Measurements from ENCODE around the gene SRGAP1. TPM values are rescaled to one million over a fixed set of nuclear protein-coding genes. Genes with fewer than 3 reads are reported as not detected.

The SRGAP1 gene
- total and polyA plus RNA-seq, 2 experiments from 2014 or later: 9.2 to 10.8 TPM

DNA sequence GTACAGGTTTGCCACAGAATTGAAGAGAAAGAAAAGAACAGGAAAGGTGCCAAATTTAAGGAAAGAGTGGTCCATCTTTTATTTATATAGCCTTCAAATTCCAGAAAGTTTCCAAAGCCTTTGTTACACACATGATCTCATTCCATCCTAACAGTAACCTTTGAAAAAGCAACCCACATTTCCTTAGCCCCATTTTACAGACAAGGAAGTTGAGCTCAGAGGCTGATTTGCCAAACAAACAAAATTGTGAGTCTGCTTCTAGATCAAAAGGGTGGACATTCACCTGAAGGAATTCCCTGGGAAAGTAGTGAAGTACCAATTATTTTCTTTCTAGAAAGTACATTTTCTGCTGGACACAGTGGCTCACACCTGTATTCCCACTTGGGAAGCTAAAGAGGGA lies 345.6 kb downstream of the SRGAP1 start:
- DNase-seq (ENCODE audit: low spot score): no peak
- Histone ChIP-seq H3K27ac (no peak overlapping the region), H4K20me1 (ENCODE audit: insufficient read depth, poor library complexity, severe bottlenecking) (no peaks in the 10 kb centered on the region), H3K9me3 (ENCODE audit: low read depth) (no peaks in the 10 kb centered on the region), H3K4me1 (ENCODE audit: insufficient read depth) (no peaks in the 10 kb centered on the region), H2AFZ (no peak overlapping the region), H3K4me2 (no peak overlapping the region), H3K27me3 (no peaks in the 10 kb centered on the region), H3K79me2 (no peaks in the 10 kb centered on the region), H3K4me3 (no peak overlapping the region), H3K9me2 (replicated peaks; ENCODE audit: insufficient read depth) (no peaks in the 10 kb centered on the region), H3K36me3 (replicated peaks; ENCODE audit: insufficient read depth, low read depth) (no peaks in the 10 kb centered on the region)
- TF ChIP-seq, protein P1, sequence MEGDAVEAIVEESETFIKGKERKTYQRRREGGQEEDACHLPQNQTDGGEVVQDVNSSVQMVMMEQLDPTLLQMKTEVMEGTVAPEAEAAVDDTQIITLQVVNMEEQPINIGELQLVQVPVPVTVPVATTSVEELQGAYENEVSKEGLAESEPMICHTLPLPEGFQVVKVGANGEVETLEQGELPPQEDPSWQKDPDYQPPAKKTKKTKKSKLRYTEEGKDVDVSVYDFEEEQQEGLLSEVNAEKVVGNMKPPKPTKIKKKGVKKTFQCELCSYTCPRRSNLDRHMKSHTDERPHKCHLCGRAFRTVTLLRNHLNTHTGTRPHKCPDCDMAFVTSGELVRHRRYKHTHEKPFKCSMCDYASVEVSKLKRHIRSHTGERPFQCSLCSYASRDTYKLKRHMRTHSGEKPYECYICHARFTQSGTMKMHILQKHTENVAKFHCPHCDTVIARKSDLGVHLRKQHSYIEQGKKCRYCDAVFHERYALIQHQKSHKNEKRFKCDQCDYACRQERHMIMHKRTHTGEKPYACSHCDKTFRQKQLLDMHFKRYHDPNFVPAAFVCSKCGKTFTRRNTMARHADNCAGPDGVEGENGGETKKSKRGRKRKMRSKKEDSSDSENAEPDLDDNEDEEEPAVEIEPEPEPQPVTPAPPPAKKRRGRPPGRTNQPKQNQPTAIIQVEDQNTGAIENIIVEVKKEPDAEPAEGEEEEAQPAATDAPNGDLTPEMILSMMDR (IDR thresholded peaks at IDR 0.05; ENCODE audit: poor library complexity): no peak
- TF ChIP-seq EZH2phosphoT487 (IDR thresholded peaks at IDR 0.05; ENCODE audit: low read depth, severe bottlenecking, unreplicated experiment): no peak
- TF ChIP-seq EZH2 (IDR thresholded peaks at IDR 0.05; ENCODE audit: borderline replicate concordance): no peak

DNA sequence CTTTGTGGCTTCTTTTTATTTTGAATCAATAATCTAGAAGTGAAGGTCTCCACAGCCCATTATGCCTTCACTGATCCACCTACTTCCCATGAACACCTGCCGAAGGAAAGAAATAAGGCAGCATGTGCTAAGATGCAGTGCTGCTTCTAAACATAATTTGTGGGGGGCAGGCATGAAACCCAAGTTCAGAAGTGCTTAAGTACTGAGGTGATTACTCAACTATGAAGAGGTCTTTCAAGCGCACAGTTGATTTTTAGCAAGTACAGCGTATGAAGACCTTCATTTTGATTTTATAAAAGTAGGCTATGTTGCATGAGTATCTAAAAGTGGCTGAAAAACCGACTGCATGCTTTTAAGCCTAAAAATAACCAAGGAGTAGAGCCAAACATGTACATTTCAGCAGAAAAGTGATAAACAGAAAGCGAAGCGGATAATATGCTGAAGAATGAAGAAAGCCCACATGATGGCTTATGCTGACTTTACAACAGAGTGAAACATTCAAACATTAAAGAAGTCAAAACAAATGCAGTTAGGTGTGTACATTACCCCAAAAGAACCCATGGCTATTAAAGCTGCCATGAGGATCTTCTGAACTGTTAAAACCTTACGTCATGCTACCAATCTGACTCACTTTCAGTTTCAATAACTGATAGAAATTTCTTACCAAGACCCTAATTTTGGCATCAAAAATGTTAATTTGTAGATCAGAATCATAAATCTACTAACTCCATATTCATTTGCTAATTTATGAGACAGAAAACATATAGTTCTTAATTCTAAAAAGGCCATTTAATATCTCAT lies 348.3 kb downstream of the SRGAP1 start:
- no peak for DNase-seq (ENCODE audit: low spot score)
- Histone ChIP-seq H3K4me1 (ENCODE audit: insufficient read depth) (no peaks in the 10 kb centered on the region), H3K9me2 (replicated peaks; ENCODE audit: insufficient read depth) (no peaks in the 10 kb centered on the region), H2AFZ (no peak overlapping the region), H3K27me3 (no peaks in the 10 kb centered on the region), H3K4me3 (no peak overlapping the region), H3K9me3 (ENCODE audit: low read depth) (no peaks in the 10 kb centered on the region), H3K79me2 (no peaks in the 10 kb centered on the region), H3K36me3 (replicated peaks; ENCODE audit: insufficient read depth, low read depth) (no peaks in the 10 kb centered on the region), H3K27ac (no peak overlapping the region), H3K4me2 (no peak overlapping the region), H4K20me1 (ENCODE audit: insufficient read depth, poor library complexity, severe bottlenecking) (no peaks in the 10 kb centered on the region)
- 95% methylated on average over 7 of the region's 7 CpGs for WGBS (ENCODE audit: low lambda C conversion rate, missing lambda C conversion rate)
- TF ChIP-seq EZH2phosphoT487 (IDR thresholded peaks at IDR 0.05; ENCODE audit: low read depth, severe bottlenecking, unreplicated experiment): no peak
- no peak for TF ChIP-seq EZH2 (IDR thresholded peaks at IDR 0.05; ENCODE audit: borderline replicate concordance)
- TF ChIP-seq, protein P1 (IDR thresholded peaks at IDR 0.05; ENCODE audit: poor library complexity): no peak

DNA sequence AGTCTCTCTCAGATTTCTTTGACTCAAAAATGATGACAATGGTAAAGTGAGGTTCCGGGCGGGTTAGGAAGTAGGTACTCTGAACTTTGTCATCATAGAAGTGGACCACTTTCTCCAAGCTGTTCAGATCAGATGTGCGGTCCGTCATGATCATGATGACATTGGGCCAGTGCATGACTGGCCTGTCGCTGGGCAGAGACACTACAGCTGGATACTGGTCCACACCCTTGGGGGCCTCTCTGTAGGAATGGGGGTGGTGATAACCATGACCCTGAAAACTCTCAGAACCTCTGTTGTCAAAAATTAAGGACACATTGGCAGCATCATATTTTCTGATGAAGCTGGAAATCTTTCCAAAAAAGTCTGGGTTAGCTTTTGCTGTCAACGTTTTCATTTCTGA lies 349.4 kb downstream of the SRGAP1 start:
- WGBS (ENCODE audit: low lambda C conversion rate, missing lambda C conversion rate): 98% methylated on average over 6 of the region's 6 CpGs
- H3K79me2 ChIP-seq: no peaks in the 10 kb centered on the region
- no peak overlapping the region for H3K27ac ChIP-seq
- H3K9me3 ChIP-seq (ENCODE audit: low read depth): no peaks in the 10 kb centered on the region
- DNase-seq (ENCODE audit: low spot score): no peak
- no peak overlapping the region for H2AFZ ChIP-seq
- H3K4me2 ChIP-seq: no peak overlapping the region
- H3K9me2 ChIP-seq (replicated peaks; ENCODE audit: insufficient read depth): no peaks in the 10 kb centered on the region
- no peaks in the 10 kb centered on the region for H3K27me3 ChIP-seq
- H3K4me1 ChIP-seq (ENCODE audit: insufficient read depth): no peaks in the 10 kb centered on the region
- TF ChIP-seq EZH2phosphoT487 (IDR thresholded peaks at IDR 0.05; ENCODE audit: low read depth, severe bottlenecking, unreplicated experiment) (no peak), EZH2 (IDR thresholded peaks at IDR 0.05; ENCODE audit: borderline replicate concordance) (no peak)
- TF ChIP-seq, protein P1 (IDR thresholded peaks at IDR 0.05; ENCODE audit: poor library complexity): no peak
- no peaks in the 10 kb centered on the region for H4K20me1 ChIP-seq (ENCODE audit: insufficient read depth, poor library complexity, severe bottlenecking)
- no peaks in the 10 kb centered on the region for H3K36me3 ChIP-seq (replicated peaks; ENCODE audit: insufficient read depth, low read depth)
- H3K4me3 ChIP-seq: no peak overlapping the region
